GM19328 (cell line): ENCODE data around the gene AGPAT3.

Source experiments
- ATAC-seq: cut with Tn5 transposase; IDR thresholded peaks from one replicate; pipeline ENCODE4 v1.9.1; 2021; ENCODE audit warnings: mild to moderate bottlenecking, moderate library complexity; ENCODE audit not compliant: unreplicated experiment

AGPAT3 gene

DNA sequence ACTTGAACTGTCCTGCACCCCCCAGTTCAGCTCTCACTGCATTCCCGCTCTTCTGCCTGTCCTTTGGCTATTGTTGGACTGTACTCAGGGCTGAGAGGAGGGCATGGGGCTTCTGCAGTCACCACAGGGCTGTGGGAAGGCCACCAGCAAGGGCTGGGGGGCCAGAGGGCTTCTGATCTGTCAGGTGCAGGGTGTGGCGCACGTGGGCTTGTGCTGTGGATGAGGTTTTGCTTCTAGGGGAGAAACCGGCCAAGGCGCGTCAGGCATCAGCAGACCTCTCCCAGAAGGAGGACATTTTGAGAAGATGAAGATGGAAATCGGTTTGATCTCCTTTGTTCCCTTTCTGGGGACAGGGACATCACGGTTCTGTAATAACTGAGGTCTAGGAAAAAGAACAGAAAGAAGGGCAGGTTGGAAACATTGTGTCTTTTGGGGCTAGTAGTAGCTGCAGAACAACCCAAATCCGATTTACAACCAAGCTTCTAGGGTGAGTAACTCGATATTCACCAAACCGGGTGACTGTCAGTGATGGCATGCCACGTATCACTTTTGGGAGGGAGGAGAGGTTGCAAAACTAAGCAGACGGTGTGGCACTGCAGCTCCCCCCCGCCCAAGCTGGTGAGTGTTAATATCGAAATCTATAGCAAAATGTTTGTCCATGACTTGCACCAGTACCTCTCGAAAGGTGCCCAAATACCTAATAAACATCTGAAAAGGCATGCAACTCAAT, 40.9 kb downstream of the AGPAT3 start:
- no peak for ATAC-seq

DNA sequence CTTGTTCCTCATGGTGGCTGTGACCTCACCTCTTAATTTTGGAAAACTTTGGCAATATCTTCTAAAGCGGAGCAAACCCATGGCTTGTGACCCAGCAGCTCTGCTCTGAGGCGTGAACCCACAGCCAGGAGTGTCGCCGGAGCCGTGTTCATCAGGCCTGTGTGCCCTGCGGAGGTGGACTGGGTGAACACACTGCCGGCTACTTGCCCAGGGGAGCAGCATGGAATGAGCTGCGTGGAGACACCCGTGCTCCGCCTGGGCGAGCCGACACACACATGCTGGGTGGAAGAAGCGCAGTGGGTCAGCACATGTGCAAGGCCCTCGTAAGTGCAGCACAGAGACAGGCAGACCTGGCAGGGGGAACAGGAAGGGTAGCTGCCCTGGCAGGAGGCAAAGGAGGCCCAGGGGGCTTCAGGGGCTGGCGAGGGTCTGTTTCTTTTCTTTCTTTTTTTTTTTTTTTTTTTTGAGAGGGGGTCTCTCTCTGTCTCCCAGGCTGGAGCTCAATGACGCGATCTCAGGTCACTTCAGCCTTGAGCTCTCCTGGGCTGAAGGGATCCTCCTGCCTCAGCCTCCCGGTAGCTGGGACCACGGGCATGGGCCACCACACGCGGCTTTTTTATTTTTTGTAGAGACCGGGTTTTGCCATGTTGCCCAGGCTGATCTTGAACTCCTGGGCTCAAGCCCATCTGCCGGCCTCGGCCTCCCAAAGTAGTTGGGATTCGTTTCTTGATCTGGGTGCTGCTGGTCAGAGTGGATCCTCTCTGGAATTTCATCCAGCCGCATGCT, 41.8 kb downstream of the AGPAT3 start:
- no peak for ATAC-seq

DNA sequence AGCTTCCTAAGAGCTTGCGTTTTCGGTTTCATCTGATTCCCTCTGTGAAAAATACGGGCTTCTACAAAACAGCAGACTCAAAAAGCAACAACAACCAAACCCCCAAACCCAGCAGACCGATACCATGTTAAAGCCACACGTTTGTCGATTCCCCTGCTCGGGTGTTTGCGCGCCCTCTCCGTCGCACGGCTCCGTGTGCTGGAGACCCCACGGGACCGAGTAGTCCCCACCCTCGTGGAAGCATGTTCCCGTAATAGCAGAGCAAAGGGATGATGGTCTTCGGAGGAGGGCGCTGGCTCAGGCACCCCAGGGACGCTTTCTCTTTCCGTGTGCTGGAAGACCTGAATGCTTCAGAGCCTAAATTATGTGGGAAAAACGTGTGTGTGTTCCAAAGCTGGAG, 42.7 kb downstream of the AGPAT3 start:
- ATAC-seq, result no peak

DNA sequence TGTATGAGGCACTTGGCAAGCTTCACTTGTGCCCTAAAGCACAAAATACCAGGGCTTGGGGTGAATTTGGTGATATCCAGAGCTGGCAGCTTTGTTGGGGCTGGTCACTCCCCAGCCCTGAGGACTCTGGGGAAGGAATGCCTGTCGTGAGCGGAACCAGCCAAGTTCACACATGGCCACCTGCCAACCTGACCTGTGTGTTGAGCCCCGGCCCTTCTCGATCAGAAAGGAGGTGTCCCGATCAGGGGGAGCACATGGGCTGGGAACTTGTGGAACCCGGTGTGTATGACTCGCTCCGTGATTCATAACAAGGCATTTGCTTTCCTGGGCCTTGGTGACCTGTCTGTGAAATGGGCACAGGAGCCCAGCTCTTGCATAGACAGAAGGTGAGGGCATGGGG, 43.1 kb downstream of the AGPAT3 start:
- ATAC-seq, result no peak

DNA sequence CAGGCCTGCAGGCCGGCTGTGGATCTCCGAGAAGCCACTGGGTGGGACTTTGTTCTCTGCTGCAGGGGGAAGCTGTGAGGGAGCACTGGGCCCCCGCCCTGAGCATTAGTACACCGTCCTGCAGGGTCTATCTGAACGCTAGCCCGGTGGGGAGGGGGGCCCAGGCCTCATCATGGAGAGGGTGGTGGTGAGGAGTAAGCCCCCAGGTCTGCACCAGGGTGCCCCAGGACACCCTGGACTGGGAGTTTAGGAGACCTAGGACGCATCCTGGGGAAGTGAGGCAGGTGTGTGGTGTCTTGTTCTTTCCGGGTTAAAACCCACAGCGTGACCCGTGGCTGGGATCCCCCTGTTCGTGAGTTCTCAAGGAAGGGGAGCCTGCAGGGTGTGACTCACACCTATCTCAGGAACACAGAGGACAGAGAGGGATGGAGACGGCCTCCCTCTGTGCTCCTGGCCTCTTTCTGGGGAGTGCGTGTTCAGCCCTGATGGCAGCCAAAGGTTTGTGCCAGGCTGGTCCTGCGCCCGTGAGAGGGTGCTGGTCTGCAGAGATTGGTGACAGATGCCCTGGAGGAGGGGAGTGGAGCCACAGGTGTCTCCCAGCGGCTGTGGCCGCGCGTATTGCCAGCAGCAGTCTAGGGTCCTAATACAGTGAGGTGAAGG, 44.8 kb downstream of the AGPAT3 start:
- ATAC-seq, result no peak

DNA sequence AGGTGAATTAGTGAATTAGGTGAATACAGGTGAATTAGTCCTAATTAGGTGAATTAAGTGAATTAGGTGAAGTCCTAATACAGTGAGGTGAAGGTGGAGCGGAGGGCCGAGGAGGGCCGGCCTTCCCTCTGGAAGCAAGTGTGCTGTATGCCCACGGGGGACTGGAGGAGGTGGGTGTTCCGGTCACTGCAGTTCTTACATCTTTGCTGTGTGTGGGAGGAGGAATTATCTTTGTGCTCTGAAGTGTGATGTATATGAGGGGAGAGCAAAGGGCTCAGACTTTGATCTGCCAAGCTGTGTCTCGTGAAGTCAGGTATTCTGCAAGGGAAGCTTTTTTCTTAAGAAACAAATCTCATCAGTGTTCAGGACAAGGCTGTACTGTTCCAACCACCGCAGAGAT, 45.4 kb downstream of the AGPAT3 start:
- ATAC-seq, result no peak

DNA sequence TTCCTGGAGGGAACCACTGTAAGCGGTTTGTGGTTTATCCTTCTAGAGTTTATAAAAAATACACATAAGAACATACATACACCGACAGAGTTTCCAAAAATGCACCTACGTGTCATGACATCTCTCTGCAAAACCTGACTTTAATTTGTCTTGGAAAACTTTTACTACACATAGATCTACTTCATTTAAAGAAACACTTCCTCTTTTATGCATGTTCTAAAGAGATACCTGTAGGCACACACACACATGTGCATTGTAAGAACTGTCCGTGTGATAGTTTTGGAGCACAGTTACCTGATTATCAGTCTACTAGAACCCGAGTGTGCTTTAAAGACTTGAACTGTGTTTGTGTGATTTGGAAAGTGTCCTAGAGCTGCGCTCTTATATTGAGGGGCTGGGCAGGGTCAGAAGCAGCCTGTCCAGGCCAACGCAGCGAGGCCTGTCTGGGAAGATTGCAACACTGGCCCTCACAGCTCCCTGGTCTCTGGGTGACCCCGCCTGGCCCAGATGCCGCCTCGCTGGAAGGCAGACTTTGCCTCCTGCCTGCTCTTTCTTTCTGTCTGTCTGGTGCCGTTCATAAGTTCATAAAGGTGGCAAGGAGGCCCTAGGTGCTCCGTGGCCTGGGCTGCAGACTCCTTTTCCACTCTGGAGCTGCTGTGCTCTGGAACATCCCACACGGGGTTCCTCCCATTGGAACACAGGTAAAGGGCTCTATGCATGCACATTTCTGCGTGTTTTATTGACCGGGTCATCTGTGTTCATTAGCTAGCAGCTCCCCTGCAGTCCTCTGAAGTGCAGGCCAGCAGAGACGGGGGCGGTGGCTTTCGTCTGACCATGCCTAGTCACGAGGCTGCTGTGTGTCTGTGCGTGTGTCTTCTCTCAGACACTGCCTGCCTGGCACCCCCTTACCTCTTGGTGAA, 46.3 kb downstream of the AGPAT3 start:
- no peak for ATAC-seq

DNA sequence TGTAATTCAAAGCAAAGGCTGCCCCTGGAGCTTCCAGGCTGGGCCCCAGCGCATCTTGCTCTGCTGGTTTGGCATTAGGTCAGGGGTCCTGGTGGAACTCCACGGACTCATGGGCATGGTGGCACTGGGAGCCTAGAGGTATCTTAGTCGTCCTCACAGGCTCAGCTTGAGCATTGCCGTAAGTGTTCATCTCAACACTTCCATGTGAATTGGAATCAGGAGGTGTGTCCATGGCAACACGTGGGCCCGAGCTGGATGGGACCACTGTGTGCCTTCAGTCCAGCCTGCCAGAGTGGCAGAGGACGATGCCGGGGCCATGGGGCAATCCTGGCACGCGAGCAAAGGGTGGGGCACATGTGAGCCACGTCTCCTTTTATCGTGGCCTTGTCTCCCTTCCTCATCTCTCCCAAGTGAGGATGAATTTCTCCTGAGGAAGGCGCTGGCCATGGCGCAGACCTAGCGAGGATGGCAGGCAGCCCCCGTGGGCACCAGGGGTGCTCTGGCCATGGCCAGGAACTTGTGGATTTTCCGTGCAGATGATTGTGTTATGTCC, 47.0 kb downstream of the AGPAT3 start:
- no peak for ATAC-seq

DNA sequence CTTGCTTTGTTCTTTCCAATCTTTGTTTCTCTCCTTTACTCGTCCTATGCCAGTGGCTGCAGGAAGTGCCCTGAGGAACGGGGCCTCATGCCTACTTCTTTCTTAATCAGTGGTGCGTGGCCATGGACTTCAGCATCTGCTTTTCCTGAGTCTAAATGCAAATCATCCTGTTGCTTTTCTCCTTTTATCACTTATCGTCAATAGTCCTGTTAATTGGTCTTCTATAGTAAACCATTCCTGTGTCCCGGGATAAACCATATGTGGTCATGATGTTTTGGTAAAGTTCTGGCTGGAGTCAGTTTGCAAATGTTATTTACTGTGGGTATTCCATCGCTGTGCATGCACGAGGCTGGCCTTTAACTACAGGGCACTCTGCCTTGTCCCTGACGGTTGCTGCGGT, 47.5 kb downstream of the AGPAT3 start:
- no peak for ATAC-seq

DNA sequence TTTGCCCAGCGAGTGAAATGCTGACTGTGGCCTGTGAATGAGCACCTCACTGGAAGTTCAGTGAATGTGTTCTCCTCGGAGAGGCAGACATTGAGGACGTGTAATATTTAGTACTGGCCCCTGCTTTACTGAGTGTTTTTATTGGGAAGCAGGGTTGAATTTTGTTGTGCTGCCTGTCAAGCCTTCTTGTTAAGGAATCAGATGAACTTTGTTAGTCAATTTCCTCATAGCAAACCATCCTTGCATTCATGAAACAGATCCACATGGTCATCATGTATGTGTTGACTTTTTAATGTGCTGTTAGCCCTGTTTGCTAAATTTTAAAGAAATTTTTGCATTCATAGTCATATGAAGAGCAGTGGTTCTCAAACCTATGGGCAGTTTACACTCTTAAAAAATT, 47.9 kb downstream of the AGPAT3 start:
- no peak for ATAC-seq

DNA sequence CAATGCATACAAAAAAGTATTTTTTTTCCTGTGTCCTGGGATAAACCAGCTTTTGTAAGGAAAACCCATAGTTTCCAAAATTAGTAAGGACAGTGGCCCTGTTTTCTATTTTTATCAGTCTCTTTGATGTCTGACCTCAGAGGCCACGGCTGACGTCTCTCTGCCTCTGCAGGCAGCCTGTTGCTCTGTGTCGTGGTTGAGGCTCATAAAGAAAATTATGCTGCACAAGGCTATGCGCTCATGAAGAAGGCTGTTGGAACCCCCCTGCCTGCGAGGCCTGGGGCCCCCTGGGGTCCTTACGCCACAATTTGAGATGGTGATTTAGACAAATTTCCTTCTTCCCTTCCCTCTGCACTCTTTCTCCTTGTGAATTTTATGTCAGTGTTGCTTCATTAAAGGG, 48.9 kb downstream of the AGPAT3 start:
- ATAC-seq, result no peak

DNA sequence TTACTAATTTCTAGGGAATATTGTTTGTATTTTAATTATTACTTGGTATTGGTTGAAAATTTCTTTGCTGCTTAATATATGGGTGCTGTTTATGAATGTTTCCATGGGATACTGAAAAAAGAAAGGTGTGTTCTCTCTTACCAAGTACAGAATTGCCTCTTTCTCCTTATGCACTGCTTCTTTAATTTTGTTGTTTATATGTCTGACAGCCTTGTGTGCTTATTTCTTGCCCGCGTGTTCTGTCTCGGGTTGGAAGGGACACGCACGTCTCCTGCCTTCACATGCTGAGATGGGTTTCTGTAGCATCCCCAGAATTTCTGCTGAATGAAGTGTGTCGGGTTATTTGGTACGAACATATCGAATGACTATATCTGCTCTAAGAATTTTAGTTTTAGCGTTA, 51.1 kb downstream of the AGPAT3 start:
- no peak for ATAC-seq

DNA sequence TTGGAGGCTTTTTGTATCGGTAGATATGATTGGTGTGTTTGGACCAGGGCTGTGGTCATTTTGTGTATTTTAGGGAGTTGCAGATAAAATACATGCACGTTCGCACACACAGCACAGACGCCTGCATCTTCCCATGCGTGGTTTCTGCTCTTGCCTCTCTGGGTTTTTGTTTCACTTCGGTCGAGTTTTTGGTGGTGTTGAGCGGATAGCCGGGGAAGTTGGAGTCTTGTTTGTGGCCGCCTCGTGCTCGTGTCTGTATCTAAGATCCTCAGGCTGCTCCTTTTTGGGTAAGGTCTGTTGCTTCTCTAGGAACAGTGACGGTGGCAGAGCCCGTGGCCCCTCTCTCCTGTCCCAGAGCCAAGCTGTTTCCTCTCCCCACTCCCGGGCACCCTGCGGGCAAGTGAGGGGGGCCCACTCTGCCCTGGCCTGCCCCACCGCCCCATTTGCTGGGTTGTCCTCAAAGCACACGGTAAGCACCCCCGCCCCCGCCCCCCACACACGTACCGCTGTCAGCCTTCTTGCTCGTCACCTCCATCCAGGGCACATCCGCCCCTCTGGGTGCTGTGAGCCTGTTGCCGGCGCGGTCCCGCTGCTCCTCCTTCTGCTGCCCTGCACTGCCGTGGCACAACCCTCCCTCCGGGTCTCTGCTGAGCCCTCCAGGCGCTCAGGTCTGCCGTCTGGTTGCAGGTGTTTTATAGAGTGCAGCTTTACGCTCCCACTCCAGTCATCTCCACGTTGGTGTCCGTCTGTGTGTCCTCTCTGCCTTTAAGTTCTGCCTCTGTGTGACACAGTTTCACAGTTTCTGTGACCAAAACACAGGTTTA, 51.9 kb downstream of the AGPAT3 start:
- ATAC-seq, result no peak

DNA sequence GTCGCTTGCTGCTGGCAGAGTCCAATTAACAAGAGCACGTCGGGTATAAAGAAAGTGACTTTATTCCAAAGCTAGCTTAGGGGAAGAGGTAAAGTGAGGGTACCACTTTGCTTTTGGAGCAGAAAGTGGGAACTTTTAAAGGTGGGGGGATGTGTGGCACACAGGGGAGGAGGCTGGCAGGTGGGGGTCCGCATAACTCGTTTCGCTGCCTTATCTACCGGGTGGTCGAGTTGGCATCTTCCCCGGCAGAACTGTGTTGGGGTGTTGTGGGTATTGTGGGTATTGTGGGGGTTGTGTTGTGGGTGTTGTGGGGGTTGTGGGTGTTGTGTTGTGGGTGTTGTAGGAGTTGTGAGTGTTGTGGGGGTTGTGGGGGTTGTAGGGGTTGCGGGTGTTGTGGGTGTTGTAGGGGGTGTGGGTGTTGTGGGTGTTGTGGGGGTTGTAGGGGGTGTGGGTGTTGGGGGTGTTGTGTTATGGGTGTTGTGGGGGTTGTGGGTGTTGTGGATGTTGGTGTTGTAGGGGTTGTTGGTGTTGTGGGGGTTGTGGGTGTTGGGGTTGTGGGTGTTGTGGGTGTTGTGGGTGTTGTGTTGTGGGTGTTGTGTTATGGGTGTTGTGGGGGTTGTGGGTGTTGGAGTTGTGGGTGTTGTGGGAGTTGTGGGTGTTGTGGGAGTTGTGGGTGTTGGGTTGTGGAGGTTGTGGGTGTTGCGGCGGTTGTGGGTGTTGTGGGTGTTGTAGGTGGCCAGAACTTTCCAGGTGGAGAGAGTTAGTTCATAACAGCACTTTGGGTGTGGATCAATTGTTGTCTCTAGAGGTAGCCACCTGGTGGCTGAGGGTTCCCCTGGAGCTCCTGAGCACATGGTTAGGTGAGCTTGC, 52.7 kb downstream of the AGPAT3 start:
- no peak for ATAC-seq

DNA sequence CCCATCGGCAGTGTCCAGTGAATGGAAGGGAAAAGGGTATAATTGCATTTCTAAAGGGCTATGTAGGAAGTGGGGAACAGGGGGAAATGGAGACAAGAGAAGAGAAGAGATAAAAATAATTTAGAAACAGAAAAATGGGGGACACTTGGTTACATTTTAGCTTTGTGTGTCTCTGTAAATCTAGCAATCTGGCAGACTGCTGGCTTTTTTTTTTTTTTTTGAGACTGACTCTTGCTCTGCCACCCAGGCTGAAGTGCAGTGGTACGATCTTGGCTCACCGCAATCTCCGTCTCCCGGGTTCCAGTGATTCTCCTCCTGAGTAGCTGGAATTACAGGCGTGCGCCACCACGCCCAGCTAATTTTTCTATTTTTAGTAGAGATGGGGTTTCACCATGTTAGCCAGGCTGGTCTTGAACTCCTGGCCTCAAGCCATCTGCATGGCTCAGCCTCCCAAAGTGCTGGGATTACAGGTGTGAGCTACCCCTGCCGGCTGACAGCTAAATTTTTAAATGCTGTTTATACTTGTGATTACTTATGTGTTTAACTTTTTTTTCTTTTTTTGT, 53.4 kb downstream of the AGPAT3 start:
- ATAC-seq, result no peak

DNA sequence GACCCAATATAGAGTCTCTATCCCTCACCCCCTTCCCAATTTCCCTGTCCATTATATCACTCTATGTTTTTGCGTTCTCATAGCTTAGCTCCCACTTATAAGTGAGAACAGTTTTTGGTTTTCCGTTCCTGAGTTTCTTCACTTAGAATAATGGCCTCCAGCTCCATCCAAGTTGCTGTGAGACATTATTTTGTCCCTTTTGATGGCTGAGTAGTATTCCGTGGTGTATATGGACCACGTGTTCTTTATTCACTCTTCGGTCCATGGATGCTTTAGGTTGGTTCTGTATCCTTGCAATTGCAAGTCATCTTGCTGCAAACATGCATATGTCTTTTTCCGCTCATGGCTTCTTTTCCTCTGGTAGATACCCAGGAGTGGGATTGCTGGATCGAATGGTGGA, 54.3 kb downstream of the AGPAT3 start:
- ATAC-seq, result no peak

DNA sequence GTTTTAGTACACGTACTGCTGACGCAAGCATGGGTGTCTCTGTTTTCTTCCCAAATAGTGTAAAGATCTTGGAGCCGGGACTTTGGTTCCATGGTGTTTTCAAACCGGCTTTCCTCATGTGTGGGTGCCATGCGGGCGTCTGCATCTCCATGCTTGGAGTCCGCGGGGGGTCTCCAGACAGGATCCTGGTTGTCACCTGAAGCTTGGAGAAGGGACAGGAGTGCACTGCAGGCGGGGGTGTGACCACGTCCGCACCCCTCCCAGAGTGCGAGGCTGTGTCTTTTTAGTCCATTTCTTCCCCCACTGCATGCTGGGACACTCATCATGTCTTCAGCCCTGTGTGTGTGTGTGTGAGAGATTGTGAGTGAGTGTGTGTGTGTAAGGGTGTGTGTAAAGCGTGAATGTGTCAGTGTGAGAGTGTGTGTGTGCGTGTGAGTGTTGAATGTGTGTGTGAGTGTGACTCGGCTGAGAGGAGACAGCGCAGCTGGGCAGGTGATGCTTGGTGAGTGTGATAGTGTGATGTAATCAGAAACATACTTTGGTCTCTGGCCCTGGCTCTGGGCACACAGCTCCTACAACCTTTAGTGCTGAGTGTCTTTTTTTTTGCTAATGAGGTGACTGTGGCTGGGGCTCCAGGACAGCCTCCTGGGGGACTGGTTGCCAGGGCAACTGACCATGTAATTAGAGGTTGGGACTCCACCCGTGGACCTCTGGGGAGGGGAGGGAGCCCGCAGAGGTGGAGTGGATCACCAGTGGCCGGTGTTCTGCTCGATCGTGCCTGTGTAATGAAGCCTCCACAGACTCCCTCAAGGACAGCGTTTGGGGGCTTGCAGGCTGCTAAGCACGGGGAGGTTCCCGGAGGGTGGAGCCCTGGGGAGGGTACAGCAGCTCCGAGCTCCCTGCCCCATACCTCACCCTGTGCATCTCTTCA, 55.1 kb downstream of the AGPAT3 start:
- ATAC-seq, result no peak
